Rectal smooth muscle tissue (tissue), 1 donor: Measurements from ENCODE around the gene VSTM5.

Experiments used
- H3K27ac ChIP-seq: one replicate; pipeline ENCODE4 v1.7.0; 2013; ENCODE audit warnings: low read depth, low read length, inconsistent platforms
- H3K27me3 ChIP-seq: one replicate; pipeline ENCODE4 v1.7.0; 2013; ENCODE audit warnings: low read length; ENCODE audit not compliant: control insufficient read depth, insufficient read depth
- H3K36me3 ChIP-seq: one replicate; pipeline ENCODE4 v1.7.0; 2013; ENCODE audit warnings: low read length; ENCODE audit not compliant: control insufficient read depth, insufficient read depth
- H3K4me1 ChIP-seq: one replicate; pipeline ENCODE4 v1.7.0; 2013; ENCODE audit warnings: low read length; ENCODE audit not compliant: control insufficient read depth, insufficient read depth
- H3K4me3 ChIP-seq: one replicate; pipeline ENCODE4 v1.7.0; 2013; ENCODE audit warnings: low read length
- H3K9ac ChIP-seq: one replicate; pipeline ENCODE4 v1.7.0; 2013; ENCODE audit warnings: low read length

Gene VSTM5

GRCh38 chr11:93857413-93858120 is 7.1 kb upstream of the VSTM5 start:
- H3K4me1 ChIP-seq, result no peaks in the 10 kb centered on the region
- H3K27ac ChIP-seq, result no peak overlapping the region
- H3K36me3 ChIP-seq, result no peaks in the 10 kb centered on the region
- no peak overlapping the region for H3K4me3 ChIP-seq
- no peak overlapping the region for H3K9ac ChIP-seq
- no peaks in the 10 kb centered on the region for H3K27me3 ChIP-seq

- Histone ChIP-seq H3K4me3 (no peak overlapping the region), H3K27me3 (no peaks in the 10 kb centered on the region), H3K4me1 (peaks cover 3% of the 10 kb centered on the region), H3K27ac (no peak overlapping the region), H3K9ac (no peak overlapping the region), H3K36me3 (no peaks in the 10 kb centered on the region)
Observed at GRCh38 chr11:93852242-93852641, 1.8 kb upstream of the VSTM5 start.

- Histone ChIP-seq H3K27ac (peak overlapping the region; percentile 33), H3K4me3 (peak overlapping the region; percentile 59), H3K4me1 (peaks cover 3% of the 10 kb centered on the region), H3K9ac (no peak overlapping the region), H3K36me3 (no peaks in the 10 kb centered on the region), H3K27me3 (no peaks in the 10 kb centered on the region)
Observed at GRCh38 chr11:93849751-93850593, 446 bp downstream of the VSTM5 start.

GRCh38 chr11:93849201-93849600 is 1.2 kb downstream of the VSTM5 start:
- Histone ChIP-seq H3K36me3 (no peaks in the 10 kb centered on the region), H3K27ac (no peak overlapping the region), H3K4me1 (peaks cover 3% of the 10 kb centered on the region), H3K4me3 (no peak overlapping the region), H3K9ac (no peak overlapping the region), H3K27me3 (no peaks in the 10 kb centered on the region)

GRCh38 chr11:93846411-93846810 is 4.0 kb downstream of the VSTM5 start:
- Histone ChIP-seq H3K27ac (no peak overlapping the region), H3K36me3 (no peaks in the 10 kb centered on the region), H3K9ac (no peak overlapping the region), H3K27me3 (no peaks in the 10 kb centered on the region), H3K4me3 (no peak overlapping the region), H3K4me1 (peaks cover 3% of the 10 kb centered on the region)

GRCh38 chr11:93845181-93846092 is 5.0 kb downstream of the VSTM5 start:
- H3K36me3 ChIP-seq, result no peaks in the 10 kb centered on the region
- no peaks in the 10 kb centered on the region for H3K27me3 ChIP-seq
- no peak overlapping the region for H3K27ac ChIP-seq
- H3K4me1 ChIP-seq, result peaks cover 3% of the 10 kb centered on the region
- no peak overlapping the region for H3K9ac ChIP-seq
- no peak overlapping the region for H3K4me3 ChIP-seq

- Histone ChIP-seq H3K27ac (no peak overlapping the region), H3K4me3 (no peak overlapping the region), H3K9ac (no peak overlapping the region), H3K4me1 (peaks cover under 1% of the 10 kb centered on the region), H3K27me3 (no peaks in the 10 kb centered on the region), H3K36me3 (no peaks in the 10 kb centered on the region)
Observed at GRCh38 chr11:93844568-93844967, 5.8 kb downstream of the VSTM5 start.

GRCh38 chr11:93843906-93844305 is 6.5 kb downstream of the VSTM5 start:
- H3K36me3 ChIP-seq, result no peaks in the 10 kb centered on the region
- no peaks in the 10 kb centered on the region for H3K27me3 ChIP-seq
- H3K4me1 ChIP-seq, result no peaks in the 10 kb centered on the region
- H3K27ac ChIP-seq, result no peak overlapping the region
- no peak overlapping the region for H3K9ac ChIP-seq
- H3K4me3 ChIP-seq, result no peak overlapping the region

- no peaks in the 10 kb centered on the region for H3K36me3 ChIP-seq
- no peaks in the 10 kb centered on the region for H3K4me1 ChIP-seq
- H3K27me3 ChIP-seq, result no peaks in the 10 kb centered on the region
- H3K9ac ChIP-seq, result no peak overlapping the region
- no peak overlapping the region for H3K4me3 ChIP-seq
- no peak overlapping the region for H3K27ac ChIP-seq
Observed at GRCh38 chr11:93842461-93842860, 8.0 kb downstream of the VSTM5 start.

GRCh38 chr11:93842034-93842433 is 8.4 kb downstream of the VSTM5 start:
- H3K36me3 ChIP-seq, result no peaks in the 10 kb centered on the region
- no peak overlapping the region for H3K27ac ChIP-seq
- no peaks in the 10 kb centered on the region for H3K27me3 ChIP-seq
- H3K4me1 ChIP-seq, result no peaks in the 10 kb centered on the region
- H3K4me3 ChIP-seq, result no peak overlapping the region
- H3K9ac ChIP-seq, result no peak overlapping the region

- Histone ChIP-seq H3K4me3 (no peak overlapping the region), H3K9ac (no peak overlapping the region), H3K27me3 (no peaks in the 10 kb centered on the region), H3K36me3 (no peaks in the 10 kb centered on the region), H3K4me1 (no peaks in the 10 kb centered on the region), H3K27ac (no peak overlapping the region)
Observed at GRCh38 chr11:93841446-93841845, 9.0 kb downstream of the VSTM5 start.

GRCh38 chr11:93840981-93841380 is 9.4 kb downstream of the VSTM5 start:
- Histone ChIP-seq H3K27me3 (no peaks in the 10 kb centered on the region), H3K27ac (no peak overlapping the region), H3K36me3 (no peaks in the 10 kb centered on the region), H3K4me1 (no peaks in the 10 kb centered on the region), H3K4me3 (no peak overlapping the region), H3K9ac (no peak overlapping the region)
